B cell (primary cell): ENCODE results near the gene ADORA2A. TPM values are rescaled to one million over a fixed set of nuclear protein-coding genes. Genes with fewer than 3 reads are reported as not detected.

Experiments
- ATAC-seq: fragments of 200-7000 bp; cut with Tn5 transposase; one replicate; pipeline ENCODE4 v1.10.0; 2021; ENCODE audit warnings: low read depth, mild to moderate bottlenecking, moderate number of reproducible peaks, moderate library complexity
- CTCF ChIA-PET: fragments of 350-600 bp; sonication (Branson Sonifier 250); formaldehyde crosslinking; loops from one replicate; lab custom pipeline; 2021; ENCODE audit warnings: antibody characterized with exemption, inconsistent platforms; lab: Charles Lee
- POLR2A ChIA-PET: fragments of 350-600 bp; sonication (Branson Sonifier 250); formaldehyde crosslinking; loops from one replicate; lab custom pipeline; 2021; ENCODE audit warnings: antibody characterized with exemption; lab: Charles Lee
- DNase-seq: peaks from one replicate; pipeline ENCODE4 v3.0.0; 2013
- H2AFZ ChIP-seq: 2 replicates; pipeline ENCODE4 v1.6.1; 2012; ENCODE audit warnings: mild to moderate bottlenecking, low read depth, low read length; ENCODE audit not compliant: insufficient read depth, poor library complexity, severe bottlenecking
- H3K27ac ChIP-seq, 2 donors: 1 replicate in 1 of 2; 2 replicates in 1 of 2; pipeline ENCODE4 v1.5.1; 2012 to 2013; ENCODE audit warnings: low read length in 2 of 2, mild to moderate bottlenecking in 2 of 2, moderate library complexity in 1 of 2
- H3K27me3 ChIP-seq, 4 experiments: fragments of 200-600 bp in 1 of 4; sonication (generic) in 1 of 4; replicated peaks in 1 of 4; 1 replicate in 2 of 4; 2 replicates in 2 of 4; pipeline versions ENCODE4 v1.6.1 to v1.7.0; 2013 to 2016; ENCODE audit warnings: low read length in 3 of 4, mild to moderate bottlenecking in 2 of 4, mixed read lengths in 1 of 4, moderate library complexity in 1 of 4; ENCODE audit not compliant: insufficient read depth in 4 of 4, control insufficient read depth in 3 of 4; ENCODE audit errors: control extremely low read depth in 1 of 4
- H3K36me3 ChIP-seq, 2 experiments: replicated peaks in 1 of 2; 1 replicate in 1 of 2; 2 replicates in 1 of 2; pipeline versions ENCODE4 v1.6.1 to v1.7.1; 2013; ENCODE audit warnings: low read length in 1 of 2; ENCODE audit not compliant: insufficient read depth in 2 of 2, control insufficient read depth in 1 of 2; ENCODE audit errors: control extremely low read depth in 1 of 2, extremely low read depth in 1 of 2
- H3K4me1 ChIP-seq, 2 donors: fragments of 200-600 bp in 1 of 2; sonication (generic) in 1 of 2; 1 replicate in 1 of 2; 2 replicates in 1 of 2; pipeline versions ENCODE4 v1.5.1 to v1.6.1; 2013 to 2017; ENCODE audit warnings: low read length in 2 of 2; ENCODE audit not compliant: control insufficient read depth in 2 of 2, insufficient read depth in 2 of 2
- H3K4me2 ChIP-seq: replicated peaks from 2 replicates; pipeline ENCODE3; 2012; ENCODE audit warnings: mild to moderate bottlenecking, low read depth, low read length; ENCODE audit not compliant: poor library complexity, severe bottlenecking
- H3K4me3 ChIP-seq, 5 experiments: fragments of 200-600 bp in 1 of 5; sonication (generic) in 1 of 5; 1 replicate in 3 of 5; 2 replicates in 2 of 5; pipeline versions ENCODE4 v1.5.1 to v1.7.0; 2011 to 2016; ENCODE audit warnings: low read length in 4 of 5, mild to moderate bottlenecking in 4 of 5, low read depth in 2 of 5, control low read depth in 1 of 5, moderate library complexity in 1 of 5; ENCODE audit not compliant: insufficient read depth in 1 of 5; ENCODE audit errors: control extremely low read depth in 1 of 5, extremely low read depth in 1 of 5
- H3K79me2 ChIP-seq: fragments of 200-600 bp; sonication (generic); one replicate; pipeline ENCODE4 v1.6.0; 2016; ENCODE audit warnings: low read length; ENCODE audit not compliant: control insufficient read depth, insufficient read depth
- H3K9ac ChIP-seq: fragments of 200-600 bp; sonication (generic); 2 replicates; pipeline ENCODE4 v1.6.1; 2017; ENCODE audit warnings: mild to moderate bottlenecking, low read length, moderate library complexity
- H3K9me3 ChIP-seq, 3 donors: one replicate each; pipeline versions ENCODE4 v1.6.1 to v1.7.1; 2013; ENCODE audit warnings: low read length in 2 of 3; ENCODE audit not compliant: control insufficient read depth in 2 of 3, insufficient read depth in 1 of 3; ENCODE audit errors: control extremely low read depth in 1 of 3
- H4K20me1 ChIP-seq: 2 replicates; pipeline ENCODE4 v1.6.0; 2012; ENCODE audit warnings: mild to moderate bottlenecking, low read length; ENCODE audit not compliant: insufficient read depth, control insufficient read depth, poor library complexity, severe bottlenecking
- H3K27ac Mint-ChIP-seq: one replicate; pipeline ENCODE4 v1.8.0; 2021; ENCODE audit warnings: mixed read lengths
- H3K27me3 Mint-ChIP-seq: one replicate; pipeline ENCODE4 v1.8.0; 2021; ENCODE audit warnings: mixed read lengths
- H3K4me1 Mint-ChIP-seq: one replicate; pipeline ENCODE4 v1.8.0; 2021; ENCODE audit warnings: mixed read lengths
- H3K4me3 Mint-ChIP-seq: one replicate; pipeline ENCODE4 v1.8.0; 2021; ENCODE audit warnings: mixed read lengths
- H3K9me3 Mint-ChIP-seq: one replicate; pipeline ENCODE4 v1.8.0; 2022; ENCODE audit warnings: mixed read lengths; ENCODE audit not compliant: insufficient read depth
- CTCF ChIP-seq: fragments of 200-600 bp; IDR thresholded peaks from one replicate; pipeline ENCODE4 v1.8.0; 2022; ENCODE audit warnings: antibody characterized with exemption, mild to moderate bottlenecking
- EZH2 ChIP-seq: IDR thresholded peaks from 2 replicates; pipeline ENCODE4 v1.6.1; 2012; ENCODE audit warnings: borderline replicate concordance, low read depth, mild to moderate bottlenecking, moderate library complexity, low read length; ENCODE audit not compliant: insufficient read depth, poor library complexity, severe bottlenecking
- WGBS: methylation state at CpG from one replicate; pipeline ENCODE4 v1.1.5; 2013; ENCODE audit warnings: missing lambda C conversion rate; ENCODE audit not compliant: insufficient coverage; 5-methylcytosine and 5-hydroxymethylcytosine counted together
- intact Hi-C: fragments of 100-400 bp; cut with micrococcal nuclease; formaldehyde crosslinking; loops from one replicate; pipeline ENCODE4 v1.10.0; 2022
- polyA plus RNA-seq: library from polyadenylated mRNA; depleted of rRNA; stranded (reverse); fragments of >200 nt; gene quantifications from 2 replicates; pipeline ENCODE4 v1.2.3, GENCODE V29; 2012
- total RNA-seq, 2 donors: library from RNA; stranded (reverse); fragments of 120-200 nt in 1 of 2; gene quantifications; 1 replicate in 1 of 2; 2 replicates in 1 of 2; pipeline versions ENCODE4 v1.2.3 to v1.2.4, GENCODE V29; 2013 to 2022

ADORA2A gene
- total and polyA plus RNA-seq, 2 donors (not counting 1 experiment from before 2014, with no cell fraction given): 30.5 to 45.4 TPM

- Mint-ChIP-seq H3K9me3 (no peaks in the 10 kb centered on the region), H3K4me3 (no peak overlapping the region), H3K27me3 (no peaks in the 10 kb centered on the region), H3K4me1 (peaks cover 42% of the 10 kb centered on the region), H3K27ac (peak overlapping the region; percentile 15)
- Histone ChIP-seq H3K4me3 (no peak overlapping the region), H3K9me3 (no peaks in the 10 kb centered on the region), H2AFZ (no peak overlapping the region), H3K4me2 (no peak overlapping the region), H3K79me2 (peaks cover 86% of the 10 kb centered on the region), H4K20me1 (peaks cover 49% of the 10 kb centered on the region), H3K4me1 (peaks cover 28 to 35% of the 10 kb centered on the region in 2 donors), H3K27ac (no peak overlapping the region), H3K27me3 (no peaks in the 10 kb centered on the region), H3K36me3 (peaks cover 11 to 50% of the 10 kb centered on the region in 2 experiments), H3K9ac (no peak overlapping the region)
- ChIA-PET CTCF (interaction anchor here (0.9 to 1.5 kb wide), 3 partner anchors 17 to 111 kb away, joined by 3 to 5 read pairs (median 3); no protein-coding TSS in a partner anchor), POLR2A (no interaction called here)
- no peak for DNase-seq
- no peak for TF ChIP-seq EZH2
- no peak for TF ChIP-seq CTCF
- WGBS: 97% methylated on average over 8 of the region's 8 CpGs
- intact Hi-C loops: no loop called here
- no peak for ATAC-seq
Observed at GRCh38 chr22:24441406-24442351, 14.3 kb downstream of the ADORA2A start.

- DNase-seq (no peak), ATAC-seq (no peak)
- no peaks in the 10 kb centered on the region for H3K27me3 ChIP-seq
- H3K4me3 Mint-ChIP-seq: no peak overlapping the region
- no peak overlapping the region for H3K27ac ChIP-seq
- no peak overlapping the region for H2AFZ ChIP-seq
- ChIA-PET CTCF (interaction anchor here (0.8 to 1.4 kb wide), 3 partner anchors 18 to 110 kb away, joined by 3 to 5 read pairs (median 3); no protein-coding TSS in a partner anchor), POLR2A (no interaction called here)
- no peaks in the 10 kb centered on the region for H3K9me3 ChIP-seq
- H3K4me1 Mint-ChIP-seq: peaks cover 36% of the 10 kb centered on the region
- H3K9me3 Mint-ChIP-seq: no peaks in the 10 kb centered on the region
- peaks cover 49% of the 10 kb centered on the region for H4K20me1 ChIP-seq
- peaks cover 21 to 28% of the 10 kb centered on the region in 2 donors for H3K4me1 ChIP-seq
- H3K4me3 ChIP-seq: no peak overlapping the region
- H3K27me3 Mint-ChIP-seq: no peaks in the 10 kb centered on the region
- intact Hi-C loops: no loop called here
- TF ChIP-seq EZH2 (no peak), CTCF (no peak)
- no peak overlapping the region for H3K9ac ChIP-seq
- H3K36me3 ChIP-seq: peaks cover 11 to 48% of the 10 kb centered on the region in 2 experiments
- no peak overlapping the region for H3K27ac Mint-ChIP-seq
- H3K79me2 ChIP-seq: peaks cover 81% of the 10 kb centered on the region
- H3K4me2 ChIP-seq: no peak overlapping the region
- WGBS: 79% methylated on average over 2 of the region's 8 CpGs
Observed at GRCh38 chr22:24442352-24442744, 14.9 kb downstream of the ADORA2A start.
